A549 (cell line): Measurements from ENCODE around the gene C2orf42. TPM values are rescaled to one million over a fixed set of nuclear protein-coding genes. Genes with fewer than 3 reads are reported as not detected.

ENCODE experiments used
- ATAC-seq, 2 experiments: fragments of 200-7000 bp in 1 of 2; fragments of >200 bp in 1 of 2; cut with Nextera tagmentation in 1 of 2; cut with Tn5 transposase in 1 of 2; 3 replicates each; pipeline versions ENCODE4 v1.8.0 to v1.9.1; 2018 to 2020; ENCODE audit warnings: mild to moderate bottlenecking in 1 of 2, moderate library complexity in 1 of 2
- CTCF ChIA-PET: fragments of 300-600 bp; sonication (Branson Sonifier 250); formaldehyde crosslinking; extraction: SDS; loops from one replicate; lab custom pipeline; 2021; ENCODE audit warnings: antibody characterized with exemption, inconsistent platforms; lab: Yijun Ruan, JAX
- POLR2A ChIA-PET: fragments of 350-600 bp; formaldehyde crosslinking; extraction: SDS; loops from one replicate; lab custom pipeline; 2021; ENCODE audit warnings: antibody characterized with exemption, inconsistent platforms; lab: Yijun Ruan, JAX
- DNase-seq, 2 experiments: peaks; one replicate each; pipeline versions ENCODE4 v3.0.0 to v3.0.0-alpha.2; 2011 to 2016; ENCODE audit warnings: low read depth in 1 of 2, low spot score in 1 of 2
- FAIRE-seq: peaks from 2 replicates; lab custom pipeline; 2011; peaks lifted over from hg19 to GRCh38; lab: Jason Lieb, UNC
- H3K27ac ChIP-seq, 2 experiments: fragments of >200 bp; sonication (Bioruptor Twin); formaldehyde crosslinking; 3 replicates each; pipeline ENCODE4 v1.5.1; 2016 to 2017
- H3K4me1 ChIP-seq: fragments of >200 bp; sonication (Bioruptor Twin); formaldehyde crosslinking; 3 replicates; pipeline ENCODE4 v1.6.1; 2016
- H3K4me2 ChIP-seq: fragments of >200 bp; sonication (Bioruptor Twin); formaldehyde crosslinking; 3 replicates; pipeline ENCODE4 v1.6.1; 2016
- H3K4me3 ChIP-seq: fragments of >200 bp; sonication (Bioruptor Twin); formaldehyde crosslinking; 3 replicates; pipeline ENCODE4 v1.5.1; 2016
- H3K9me3 ChIP-seq: fragments of >200 bp; sonication (Bioruptor Twin); formaldehyde crosslinking; 3 replicates; pipeline ENCODE4 v1.6.1; 2016
- BHLHE40 ChIP-seq: IDR thresholded peaks from 2 replicates; pipeline ENCODE4 v1.6.1; 2012; ENCODE audit warnings: low read depth, low read length, inconsistent platforms
- CHD4 ChIP-seq: fragments of 200-600 bp; sonication (generic); IDR thresholded peaks from 2 replicates; pipeline ENCODE4 v1.6.1; 2016; ENCODE audit warnings: antibody characterized with exemption, mild to moderate bottlenecking, borderline replicate concordance
- EHF ChIP-seq: fragments of 250-450 bp; sonication (Bioruptor Pico); IDR thresholded peaks from 2 replicates; pipeline ENCODE4 v1.5.0; 2020; ENCODE audit warnings: mild to moderate bottlenecking
- EP300 ChIP-seq, 2 experiments: fragments of >200 bp; sonication (Bioruptor Twin); formaldehyde crosslinking; IDR thresholded peaks; 2 replicates in 1 of 2; 3 replicates in 1 of 2; pipeline ENCODE4 v1.6.1; 2016 to 2017
- HOXB13 ChIP-seq: fragments of 250-450 bp; sonication (Bioruptor Pico); IDR thresholded peaks from 2 replicates; pipeline ENCODE4 v1.5.0; 2020; ENCODE audit warnings: low read depth, mild to moderate bottlenecking, moderate library complexity
- MAZ ChIP-seq: fragments of 150-350 bp; IDR thresholded peaks from 2 replicates; pipeline ENCODE4 v1.6.1; 2014; ENCODE audit warnings: antibody characterized with exemption, low read depth, low read length, borderline replicate concordance
- MYC ChIP-seq: IDR thresholded peaks from 2 replicates; pipeline ENCODE4 v1.6.1; 2012; ENCODE audit warnings: mild to moderate bottlenecking, inconsistent platforms, low read length, improper control_type of control experiment, borderline replicate concordance
- RNF2 ChIP-seq: fragments of 200-600 bp; sonication (generic); IDR thresholded peaks from 2 replicates; pipeline ENCODE4 v1.6.1; 2016; ENCODE audit warnings: low read depth, mild to moderate bottlenecking, antibody characterized with exemption, moderate library complexity, borderline replicate concordance
- ZNF302 ChIP-seq: fragments of 250-450 bp; sonication (Bioruptor Pico); IDR thresholded peaks from 2 replicates; pipeline ENCODE4 v1.9.0; 2021; ENCODE audit warnings: inconsistent platforms, mild to moderate bottlenecking, moderate library complexity
- WGBS: methylation state at CpG from one replicate; pipeline ENCODE4 v1.1.6; 2017; ENCODE audit errors: missing lambda C conversion rate; 5-methylcytosine and 5-hydroxymethylcytosine counted together
- polyA plus RNA-seq, 4 experiments: library from polyadenylated mRNA; depleted of rRNA in 3 of 4; stranded (reverse); fragments of >200 nt; fragmentation: RNase III in 1 of 4; extraction: RNeasy Plus Mini Kit Qiagen cat#74134 plus additional on column Dnase treatment in 1 of 4; gene quantifications; 2 replicates in 3 of 4; 3 replicates in 1 of 4; pipeline ENCODE4 v1.2.3, GENCODE V29; 2011 to 2017
- TF ChIP-seq, protein P1 (sequence below): fragments of 450-650 bp; IDR thresholded peaks from 2 replicates; pipeline ENCODE4 v1.6.1; 2014; ENCODE audit warnings: antibody characterized with exemption
- TF ChIP-seq, protein P2 (sequence below): fragments of >200 bp; sonication (Bioruptor Twin); formaldehyde crosslinking; IDR thresholded peaks from 3 replicates; pipeline ENCODE4 v1.6.1; 2016
- TF ChIP-seq, protein P3 (sequence below): fragments of 250-450 bp; sonication (Bioruptor Pico); IDR thresholded peaks from 2 replicates; pipeline ENCODE4 v1.5.0; 2021; ENCODE audit warnings: mild to moderate bottlenecking, moderate library complexity, borderline replicate concordance
- TF ChIP-seq, protein P4 (sequence below): IDR thresholded peaks from 2 replicates; pipeline ENCODE4 v1.6.1; 2012

Gene C2orf42
- polyA plus RNA-seq, 2 of the 4 experiments (the other 2 are of a cell fraction): 9.5 to 10.4 TPM

DNA sequence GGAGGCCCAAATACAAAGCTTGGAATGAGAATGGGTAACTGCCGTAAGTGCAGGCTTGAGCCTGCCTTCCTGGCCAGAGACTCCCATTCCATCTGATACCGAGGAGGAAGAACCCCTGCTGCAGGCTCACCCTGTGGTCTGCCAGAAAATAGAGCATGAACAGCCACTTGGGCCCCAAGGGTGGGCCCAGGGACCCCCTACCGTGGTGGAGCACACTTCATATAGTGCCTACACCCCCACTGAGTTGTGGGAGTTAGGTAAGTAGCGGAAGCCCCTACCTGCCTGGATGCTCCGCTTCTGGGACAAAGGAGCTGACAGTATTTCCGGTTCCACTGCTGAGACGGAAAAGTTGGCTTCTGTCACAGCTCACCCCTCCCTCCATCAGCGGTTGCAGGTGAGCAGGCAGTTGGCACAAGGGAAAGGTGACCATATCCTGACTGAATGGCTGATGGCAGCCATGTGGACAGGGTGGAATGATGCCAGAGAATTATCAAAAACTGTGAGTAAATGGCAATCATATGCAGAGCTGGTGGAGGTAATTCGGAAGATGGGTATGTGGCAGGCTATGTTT is 11.5 kb upstream of the C2orf42 start (continued):
- no peak for TF ChIP-seq RNF2
- no peak for TF ChIP-seq MYC
- TF ChIP-seq MAZ: no peak
- no peak for TF ChIP-seq CHD4
- no peak for TF ChIP-seq HOXB13 (CRISPR knock-in tag)

DNA sequence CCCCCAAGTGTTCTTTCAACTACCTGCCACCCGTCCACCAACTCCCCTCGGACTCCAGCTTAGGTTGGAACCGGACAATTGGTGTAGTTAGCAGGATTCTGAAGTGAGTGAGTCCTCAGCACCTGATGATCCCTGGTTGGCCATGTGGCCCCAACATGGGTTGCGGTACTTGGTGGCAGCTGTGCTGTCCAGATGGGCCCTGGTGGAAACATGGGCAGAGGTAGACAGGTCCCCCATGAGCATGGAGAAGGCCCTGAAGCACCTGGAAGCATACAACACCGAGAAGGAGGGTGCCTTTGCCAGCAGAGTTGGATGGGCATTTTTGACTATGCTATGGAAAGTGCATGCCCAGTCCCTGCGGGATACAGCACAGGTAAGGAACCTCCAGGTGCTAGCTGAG is 11.0 kb upstream of the C2orf42 start:
- TF ChIP-seq BHLHE40 (no peak), ZNF302 (no peak)
- WGBS: 69% methylated on average over 6 of the region's 6 CpGs
- Histone ChIP-seq H3K4me2 (no peak overlapping the region), H3K9me3 (no peaks in the 10 kb centered on the region), H3K4me3 (no peak overlapping the region), H3K4me1 (no peaks in the 10 kb centered on the region), H3K27ac (no peak overlapping the region)
- ATAC-seq (peak in 1 of 2 experiments; percentile 6; a peak in 1 of 6 replicates), DNase-seq (no peak), FAIRE-seq (no peak)
- POLR2A ChIA-PET: interaction anchor here (0.5 to 3.1 kb wide), 2 partner anchors 11 to 214 kb away, joined by 3 to 18 read pairs; partner anchors contain the start of gene C2orf42
- CTCF ChIA-PET: interaction anchor here (0.7 to 1.6 kb wide), 4 partner anchors 11 to 747 kb away, joined by 3 to 5 read pairs (median 4); partner anchors contain the start of gene C2orf42

DNA sequence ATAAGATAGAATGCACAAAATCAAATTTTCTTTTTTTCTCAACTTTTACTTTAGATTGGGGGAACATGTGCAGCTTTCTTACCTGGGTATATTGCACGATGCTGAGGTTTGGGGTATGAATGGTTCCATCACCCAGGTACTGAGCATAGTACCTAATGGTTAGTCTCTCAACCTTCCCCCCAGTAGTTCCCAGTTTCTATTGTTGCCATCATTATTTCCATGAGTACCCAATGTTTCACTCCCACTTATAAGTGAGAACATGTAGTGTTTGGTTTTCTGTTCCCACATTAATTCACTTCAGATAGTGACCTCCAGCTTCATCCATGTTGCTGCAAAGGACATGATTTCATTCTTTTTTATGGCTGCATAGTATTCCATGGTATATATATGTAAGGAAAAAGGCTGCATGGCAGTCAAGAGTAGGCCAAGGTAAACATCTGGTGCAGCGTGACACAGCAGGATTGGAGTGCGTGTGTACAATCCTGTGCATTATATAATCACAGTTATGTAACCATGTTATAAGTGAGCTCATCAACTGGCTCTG is 10.5 kb upstream of the C2orf42 start:
- CTCF ChIA-PET: interaction anchor here (0.7 to 1.6 kb wide), 4 partner anchors 11 to 747 kb away, joined by 3 to 5 read pairs (median 4); partner anchors contain the start of gene C2orf42
- H3K9me3 ChIP-seq: no peaks in the 10 kb centered on the region
- no peak overlapping the region for H3K27ac ChIP-seq
- POLR2A ChIA-PET: interaction anchor here (3.1 kb wide), 1 partner anchor 10 kb away, joined by 18 read pairs; the partner anchor contains the start of gene C2orf42
- FAIRE-seq: no peak
- no peak for TF ChIP-seq BHLHE40
- no peak for TF ChIP-seq RNF2
- TF ChIP-seq, protein P1, sequence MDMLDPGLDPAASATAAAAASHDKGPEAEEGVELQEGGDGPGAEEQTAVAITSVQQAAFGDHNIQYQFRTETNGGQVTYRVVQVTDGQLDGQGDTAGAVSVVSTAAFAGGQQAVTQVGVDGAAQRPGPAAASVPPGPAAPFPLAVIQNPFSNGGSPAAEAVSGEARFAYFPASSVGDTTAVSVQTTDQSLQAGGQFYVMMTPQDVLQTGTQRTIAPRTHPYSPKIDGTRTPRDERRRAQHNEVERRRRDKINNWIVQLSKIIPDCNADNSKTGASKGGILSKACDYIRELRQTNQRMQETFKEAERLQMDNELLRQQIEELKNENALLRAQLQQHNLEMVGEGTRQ: no peak
- TF ChIP-seq, protein P2, sequence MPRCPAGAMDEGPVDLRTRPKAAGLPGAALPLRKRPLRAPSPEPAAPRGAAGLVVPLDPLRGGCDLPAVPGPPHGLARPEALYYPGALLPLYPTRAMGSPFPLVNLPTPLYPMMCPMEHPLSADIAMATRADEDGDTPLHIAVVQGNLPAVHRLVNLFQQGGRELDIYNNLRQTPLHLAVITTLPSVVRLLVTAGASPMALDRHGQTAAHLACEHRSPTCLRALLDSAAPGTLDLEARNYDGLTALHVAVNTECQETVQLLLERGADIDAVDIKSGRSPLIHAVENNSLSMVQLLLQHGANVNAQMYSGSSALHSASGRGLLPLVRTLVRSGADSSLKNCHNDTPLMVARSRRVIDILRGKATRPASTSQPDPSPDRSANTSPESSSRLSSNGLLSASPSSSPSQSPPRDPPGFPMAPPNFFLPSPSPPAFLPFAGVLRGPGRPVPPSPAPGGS: no peak
- TF ChIP-seq, protein P3, sequence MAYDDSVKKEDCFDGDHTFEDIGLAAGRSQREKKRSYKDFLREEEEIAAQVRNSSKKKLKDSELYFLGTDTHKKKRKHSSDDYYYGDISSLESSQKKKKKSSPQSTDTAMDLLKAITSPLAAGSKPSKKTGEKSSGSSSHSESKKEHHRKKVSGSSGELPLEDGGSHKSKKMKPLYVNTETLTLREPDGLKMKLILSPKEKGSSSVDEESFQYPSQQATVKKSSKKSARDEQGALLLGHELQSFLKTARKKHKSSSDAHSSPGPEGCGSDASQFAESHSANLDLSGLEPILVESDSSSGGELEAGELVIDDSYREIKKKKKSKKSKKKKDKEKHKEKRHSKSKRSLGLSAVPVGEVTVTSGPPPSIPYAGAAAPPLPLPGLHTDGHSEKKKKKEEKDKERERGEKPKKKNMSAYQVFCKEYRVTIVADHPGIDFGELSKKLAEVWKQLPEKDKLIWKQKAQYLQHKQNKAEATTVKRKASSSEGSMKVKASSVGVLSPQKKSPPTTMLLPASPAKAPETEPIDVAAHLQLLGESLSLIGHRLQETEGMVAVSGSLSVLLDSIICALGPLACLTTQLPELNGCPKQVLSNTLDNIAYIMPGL (CRISPR knock-in tag): no peak
- TF ChIP-seq EHF (CRISPR knock-in tag): no peak
- TF ChIP-seq, protein P4, sequence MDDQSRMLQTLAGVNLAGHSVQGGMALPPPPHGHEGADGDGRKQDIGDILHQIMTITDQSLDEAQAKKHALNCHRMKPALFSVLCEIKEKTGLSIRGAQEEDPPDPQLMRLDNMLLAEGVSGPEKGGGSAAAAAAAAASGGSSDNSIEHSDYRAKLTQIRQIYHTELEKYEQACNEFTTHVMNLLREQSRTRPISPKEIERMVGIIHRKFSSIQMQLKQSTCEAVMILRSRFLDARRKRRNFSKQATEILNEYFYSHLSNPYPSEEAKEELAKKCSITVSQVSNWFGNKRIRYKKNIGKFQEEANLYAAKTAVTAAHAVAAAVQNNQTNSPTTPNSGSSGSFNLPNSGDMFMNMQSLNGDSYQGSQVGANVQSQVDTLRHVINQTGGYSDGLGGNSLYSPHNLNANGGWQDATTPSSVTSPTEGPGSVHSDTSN: no peak
- TF ChIP-seq EP300 (IDR thresholded peaks at IDR 0.05): no peak
- no peaks in the 10 kb centered on the region for H3K4me1 ChIP-seq
- no peak overlapping the region for H3K4me2 ChIP-seq
- no peak overlapping the region for H3K4me3 ChIP-seq
- 71% methylated on average over 3 of the region's 3 CpGs for WGBS
- DNase-seq: no peak
- no peak for ATAC-seq
